HEK293T (cell line): ENCODE results near the gene RMDN2.
"Not testable (repeated sequence)": the region's sequence is repeated elsewhere in the genome, so short reads cannot be mapped to it uniquely, and the experiment has no call there.

Source experiments
- CTCF ChIA-PET: fragments of 350-600 bp; formaldehyde crosslinking; extraction: SDS; loops from one replicate; lab custom pipeline; 2021; ENCODE audit warnings: antibody characterized with exemption, inconsistent platforms; lab: Yijun Ruan, JAX
- POLR2A ChIA-PET: fragments of 350-600 bp; formaldehyde crosslinking; extraction: SDS; loops from one replicate; lab custom pipeline; 2020; ENCODE audit warnings: antibody characterized with exemption, inconsistent platforms; lab: Yijun Ruan, JAX
- DNase-seq: peaks from one replicate; pipeline ENCODE4 v3.0.0; 2012; ENCODE audit warnings: mixed read lengths; ENCODE audit errors: extremely low spot score
- ARNT ChIP-seq: fragments of 450-650 bp; IDR thresholded peaks from 2 replicates; pipeline ENCODE4 v1.6.1; 2017; ENCODE audit warnings: mild to moderate bottlenecking
- BHLHE40 ChIP-seq: fragments of 450-650 bp; IDR thresholded peaks from 2 replicates; pipeline ENCODE4 v1.6.1; 2016; ENCODE audit warnings: mild to moderate bottlenecking, moderate library complexity, borderline replicate concordance
- CTBP1 ChIP-seq: fragments of 450-650 bp; IDR thresholded peaks from 2 replicates; pipeline ENCODE4 v1.6.1; 2016; ENCODE audit warnings: borderline replicate concordance
- ELF4 ChIP-seq: fragments of 450-650 bp; IDR thresholded peaks from 2 replicates; pipeline ENCODE4 v1.6.1; 2017; ENCODE audit warnings: antibody characterized with exemption
- FOXA1 ChIP-seq: fragments of 450-650 bp; IDR thresholded peaks from 2 replicates; pipeline ENCODE4 v1.6.1; 2016; ENCODE audit warnings: mild to moderate bottlenecking
- FOXK2 ChIP-seq: fragments of 450-650 bp; IDR thresholded peaks from 2 replicates; pipeline ENCODE4 v1.6.1; 2016; ENCODE audit warnings: mild to moderate bottlenecking
- FOXM1 ChIP-seq: fragments of 450-650 bp; IDR thresholded peaks from 2 replicates; pipeline ENCODE4 v1.6.1; 2017; ENCODE audit warnings: mild to moderate bottlenecking, borderline replicate concordance
- HDGF ChIP-seq: fragments of 450-650 bp; IDR thresholded peaks from 2 replicates; pipeline ENCODE4 v1.6.1; 2017; ENCODE audit warnings: antibody characterized with exemption, borderline replicate concordance
- L3MBTL2 ChIP-seq: fragments of 450-650 bp; conservative IDR thresholded peaks from 2 replicates; pipeline ENCODE4 v1.6.1; 2016; ENCODE audit warnings: mild to moderate bottlenecking
- LEF1 ChIP-seq: fragments of 450-650 bp; IDR thresholded peaks from 2 replicates; pipeline ENCODE4 v1.6.1; 2017; ENCODE audit warnings: mild to moderate bottlenecking, borderline replicate concordance
- NFRKB ChIP-seq: fragments of 450-650 bp; IDR thresholded peaks from 2 replicates; pipeline ENCODE4 v1.6.1; 2016; ENCODE audit warnings: mild to moderate bottlenecking, moderate library complexity
- PKNOX1 ChIP-seq: fragments of 450-650 bp; IDR thresholded peaks from 2 replicates; pipeline ENCODE4 v1.6.1; 2016
- SP1 ChIP-seq: fragments of 450-650 bp; IDR thresholded peaks from 2 replicates; pipeline ENCODE4 v1.6.1; 2017
- SUZ12 ChIP-seq: fragments of 450-650 bp; IDR thresholded peaks from 2 replicates; pipeline ENCODE4 v1.6.1; 2016; ENCODE audit warnings: mild to moderate bottlenecking
- TARDBP ChIP-seq: fragments of 450-650 bp; IDR thresholded peaks from 2 replicates; pipeline ENCODE4 v1.6.1; 2016
- ZNF384 ChIP-seq: fragments of 450-650 bp; IDR thresholded peaks from 2 replicates; pipeline ENCODE4 v1.6.1; 2016

The RMDN2 gene

GRCh38 chr2:37934591-37935513, 9.8 kb downstream of the RMDN2 start:
- ChIA-PET POLR2A (no interaction called here), CTCF (no interaction called here)
- TF ChIP-seq ELF4: no peak
- DNase-seq: no peak

- CTCF ChIA-PET, POLR2A ChIA-PET, DNase-seq: not testable (repeated sequence)
These were observed 12.5 kb downstream of the RMDN2 start for GRCh38 chr2:37937568-37937967.

- DNase-seq, POLR2A ChIA-PET, CTCF ChIA-PET: not testable (repeated sequence)
These were observed 16.2 kb downstream of the RMDN2 start for GRCh38 chr2:37941267-37941666.

DNA sequence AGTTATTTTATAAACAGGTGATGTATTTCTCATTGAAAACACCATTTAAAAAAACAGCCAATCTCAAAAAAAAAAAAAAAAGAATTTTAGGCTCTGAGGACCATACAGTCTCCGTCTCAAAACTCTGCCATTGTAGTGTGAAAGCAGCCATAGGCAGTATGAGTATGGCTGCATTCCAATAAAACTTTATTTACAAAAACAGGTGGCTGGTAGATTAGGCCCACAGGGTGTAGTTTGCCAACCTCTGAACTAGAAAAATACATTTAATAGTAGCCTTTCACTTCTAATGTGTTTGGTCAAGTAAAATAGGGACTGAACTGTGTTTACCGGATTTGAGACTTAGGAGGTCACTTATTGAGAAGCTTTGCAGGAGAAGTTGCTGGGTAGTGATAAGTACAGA, 19.2 kb downstream of the RMDN2 start:
- ChIA-PET CTCF (no interaction called here), POLR2A (no interaction called here)
- no peak for DNase-seq
- TF ChIP-seq ARNT (no peak), SP1 (no peak)

DNA sequence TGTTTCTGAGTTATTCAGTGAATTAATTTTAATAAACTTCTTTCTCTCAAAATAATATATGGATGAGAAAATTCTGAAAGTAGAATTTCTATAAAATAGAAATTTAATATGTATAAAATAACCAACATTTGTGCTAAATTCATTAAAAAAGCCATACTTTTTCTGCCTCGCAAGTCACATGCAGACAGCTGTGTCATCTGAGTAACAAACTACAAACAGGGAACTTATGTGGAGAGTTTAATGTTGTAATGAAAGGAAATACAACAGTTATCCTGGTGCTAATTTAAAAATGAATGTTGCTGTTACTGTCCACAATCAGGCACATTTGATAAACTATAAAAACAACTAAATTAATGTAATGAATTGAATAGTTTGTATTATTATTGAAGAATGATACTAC, 22.2 kb downstream of the RMDN2 start:
- no peak for DNase-seq
- CTCF ChIA-PET: no interaction called here
- TF ChIP-seq NFRKB: no peak
- no peak for TF ChIP-seq CTBP1
- TF ChIP-seq ELF4: no peak
- no peak for TF ChIP-seq FOXM1
- no peak for TF ChIP-seq PKNOX1
- no peak for TF ChIP-seq FOXK2
- no peak for TF ChIP-seq ZNF384
- no peak for TF ChIP-seq L3MBTL2
- POLR2A ChIA-PET: no interaction called here

DNA sequence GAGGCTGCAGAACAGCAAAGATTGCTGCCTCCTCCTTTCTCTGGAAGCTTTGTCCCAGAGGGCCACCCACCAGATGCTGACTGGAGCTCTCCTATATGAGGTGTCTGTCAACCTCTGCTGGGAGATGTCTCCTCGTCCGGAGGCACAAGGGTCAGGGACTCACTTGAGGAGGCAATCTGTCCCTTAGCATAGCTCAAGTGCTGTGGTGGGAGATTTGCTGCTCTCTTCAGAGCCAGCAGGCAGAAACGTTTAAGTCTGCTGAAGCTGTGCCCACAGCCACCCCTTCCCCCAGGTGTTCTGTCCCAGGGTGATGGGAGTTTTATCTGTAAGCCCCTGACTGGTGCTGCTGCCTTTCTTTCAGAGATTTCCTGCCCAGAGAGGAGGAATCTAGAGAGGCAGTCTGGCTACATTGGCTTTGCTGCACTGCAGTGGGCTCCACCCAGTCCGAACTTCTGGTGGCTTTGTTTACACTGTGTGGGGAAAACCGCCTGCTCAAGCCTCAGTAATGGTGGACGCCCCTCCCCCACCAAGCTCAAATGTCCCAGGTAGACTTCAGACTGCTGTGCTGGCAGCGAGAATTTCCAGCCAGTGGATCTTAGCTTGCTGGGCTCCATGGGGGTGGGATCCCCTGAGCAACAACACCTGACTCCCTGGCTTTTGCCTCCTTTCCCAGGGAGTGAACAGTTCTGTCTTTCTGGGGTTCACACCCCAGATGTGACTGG, 37.1 kb downstream of the RMDN2 start:
- CTCF ChIA-PET: interaction anchor here (0.7 kb wide), 1 partner anchor 114 kb away, joined by 3 read pairs; no protein-coding TSS in a partner anchor
- DNase-seq, POLR2A ChIA-PET: not testable (repeated sequence)

DNA sequence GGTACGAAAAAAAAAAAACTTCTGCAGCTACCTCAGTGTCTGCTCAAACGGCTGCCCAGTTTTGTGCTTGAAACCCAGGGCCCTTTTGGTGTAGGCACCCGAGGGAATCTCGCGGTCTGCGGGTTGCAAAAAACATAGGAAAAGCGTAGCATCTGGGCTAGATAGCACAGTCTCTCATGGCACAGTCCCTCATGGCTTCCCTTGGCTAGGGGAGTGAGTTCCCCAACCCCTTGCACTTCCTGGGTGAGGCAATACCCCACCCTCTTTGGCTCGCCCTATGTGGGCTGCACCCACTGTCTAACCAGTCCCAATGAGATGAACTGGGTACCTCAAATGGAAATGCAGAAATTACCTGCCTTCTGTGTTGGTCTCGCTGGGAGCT, 37.6 kb downstream of the RMDN2 start:
- POLR2A ChIA-PET, DNase-seq: not testable (repeated sequence)
- CTCF ChIA-PET: interaction anchor here (0.7 kb wide), 1 partner anchor 114 kb away, joined by 3 read pairs; no protein-coding TSS in a partner anchor

DNA sequence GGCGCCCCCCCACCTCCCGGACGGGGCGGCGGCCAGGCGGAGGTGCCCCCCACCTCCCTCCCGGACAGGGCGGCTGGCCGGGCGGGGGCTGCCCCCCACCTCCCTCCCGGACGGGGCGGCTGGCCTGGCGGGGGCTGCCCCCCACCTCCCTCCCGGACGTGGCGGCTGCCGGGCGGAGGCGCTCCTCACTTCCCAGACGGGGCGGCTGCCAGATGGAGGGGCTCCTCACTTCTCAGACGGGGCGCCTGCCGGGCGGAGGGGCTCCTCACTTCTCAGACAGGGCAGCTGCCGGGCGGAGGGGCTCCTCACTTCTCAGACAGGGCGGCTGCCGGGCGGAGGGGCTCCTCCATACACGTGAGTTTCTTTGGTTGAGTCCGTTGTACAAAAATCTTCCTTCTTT, 38.8 kb downstream of the RMDN2 start:
- CTCF ChIA-PET, POLR2A ChIA-PET, DNase-seq: not testable (repeated sequence)

GRCh38 chr2:37966326-37966725, 41.2 kb downstream of the RMDN2 start:
- POLR2A ChIA-PET: no interaction called here
- CTCF ChIA-PET: interaction anchor here (0.6 kb wide), 1 partner anchor 140 kb away, joined by 3 read pairs; no protein-coding TSS in a partner anchor
- no peak for DNase-seq
- TF ChIP-seq FOXK2: no peak
- no peak for TF ChIP-seq TARDBP
- no peak for TF ChIP-seq ZNF384
- no peak for TF ChIP-seq CTBP1
- no peak for TF ChIP-seq ELF4
- TF ChIP-seq FOXM1: no peak
- no peak for TF ChIP-seq L3MBTL2
- TF ChIP-seq PKNOX1: no peak
- TF ChIP-seq BHLHE40: no peak
- TF ChIP-seq ARNT: no peak
- no peak for TF ChIP-seq SUZ12
- no peak for TF ChIP-seq FOXA1
- TF ChIP-seq HDGF: no peak
- TF ChIP-seq SP1: no peak
- no peak for TF ChIP-seq LEF1
- TF ChIP-seq NFRKB: no peak
